PC-3 (cell line): ENCODE measurements around the gene NOX3. TPM values are rescaled to one million over a fixed set of nuclear protein-coding genes. Genes with fewer than 3 reads are reported as not detected.

Experiments
- ATAC-seq: fragments of 200-7000 bp; cut with Tn5 transposase; 2 replicates; pipeline ENCODE4 v1.9.1; 2020; ENCODE audit warnings: mild to moderate bottlenecking, moderate library complexity
- BruUV-seq: library from RNA; stranded (reverse); fragments of 400-500 nt; replicated peaks from 2 replicates; lab custom pipeline; 2021; lab: Mats Ljungman, UMichigan
- CTCF ChIA-PET: fragments of 300-600 bp; sonication (Branson Sonifier 250); formaldehyde crosslinking; loops from one replicate; lab custom pipeline; 2022; ENCODE audit warnings: antibody characterized with exemption; lab: Charles Lee
- POLR2A ChIA-PET: fragments of 300-600 bp; sonication (Branson Sonifier 250); formaldehyde crosslinking; loops from one replicate; lab custom pipeline; 2022; ENCODE audit warnings: antibody characterized with exemption; ENCODE audit not compliant: unreplicated experiment; lab: Charles Lee
- DNase-seq: peaks from one replicate; pipeline ENCODE4 v3.0.0-alpha.2; 2015
- H2AFZ ChIP-seq: fragments of 300-600 bp; sonication (generic); 2 replicates; pipeline ENCODE4 v1.6.0; 2016; ENCODE audit warnings: antibody characterized with exemption, low read length
- H3F3A ChIP-seq: fragments of 300-600 bp; sonication (generic); one replicate; pipeline ENCODE4 v1.6.0; 2017; ENCODE audit warnings: antibody characterized with exemption, low read length, control low read depth, mild to moderate bottlenecking; ENCODE audit not compliant: unreplicated experiment
- H3K27ac ChIP-seq: fragments of 300-600 bp; sonication (generic); 2 replicates; pipeline ENCODE4 v1.5.1; 2016; ENCODE audit warnings: mild to moderate bottlenecking, low read length
- H3K27me3 ChIP-seq: fragments of 300-600 bp; sonication (generic); 2 replicates; pipeline ENCODE4 v1.6.1; 2016; ENCODE audit warnings: low read length, mixed read lengths
- H3K36me3 ChIP-seq: fragments of 300-600 bp; sonication (generic); 2 replicates; pipeline ENCODE4 v1.6.1; 2016; ENCODE audit warnings: low read depth, mixed run types, low read length, mixed read lengths
- H3K4me1 ChIP-seq: fragments of 300-600 bp; sonication (generic); 2 replicates; pipeline ENCODE4 v1.5.1; 2016; ENCODE audit warnings: low read length; ENCODE audit not compliant: insufficient read depth
- H3K4me2 ChIP-seq: fragments of 300-600 bp; sonication (generic); 2 replicates; pipeline ENCODE4 v1.6.0; 2016; ENCODE audit warnings: low read length
- H3K4me3 ChIP-seq: fragments of 300-600 bp; sonication (generic); 2 replicates; pipeline ENCODE4 v1.5.1; 2016; ENCODE audit warnings: mild to moderate bottlenecking, low read length, mixed read lengths
- H3K79me2 ChIP-seq: fragments of 300-600 bp; sonication (generic); 2 replicates; pipeline ENCODE4 v1.6.1; 2017; ENCODE audit warnings: low read length, mixed read lengths
- H3K9ac ChIP-seq: fragments of 300-600 bp; sonication (generic); 2 replicates; pipeline ENCODE4 v1.6.0; 2016; ENCODE audit warnings: mild to moderate bottlenecking, low read length
- H3K9me2 ChIP-seq: fragments of 300-600 bp; sonication (generic); replicated peaks from 2 replicates; pipeline ENCODE4 v1.6.1; 2016; ENCODE audit warnings: mixed run types, low read length, mixed read lengths
- H3K9me3 ChIP-seq: fragments of 300-600 bp; sonication (generic); 2 replicates; pipeline ENCODE4 v1.6.1; 2016; ENCODE audit warnings: low read length, mixed read lengths
- H4K20me1 ChIP-seq: fragments of 300-600 bp; sonication (generic); 2 replicates; pipeline ENCODE4 v1.6.1; 2016; ENCODE audit warnings: low read length, mixed read lengths
- EZH2 ChIP-seq: fragments of 300-600 bp; sonication (generic); IDR thresholded peaks from one replicate; pipeline ENCODE4 v1.6.1; 2017; ENCODE audit warnings: antibody characterized with exemption, mild to moderate bottlenecking, low read length; ENCODE audit not compliant: unreplicated experiment
- EZH2phosphoT487 ChIP-seq: fragments of 300-600 bp; sonication (generic); IDR thresholded peaks from 2 replicates; pipeline ENCODE4 v1.6.1; 2018; ENCODE audit warnings: mild to moderate bottlenecking, antibody characterized with exemption, low read length, borderline replicate concordance
- intact Hi-C: fragments of 100-400 bp; cut with micrococcal nuclease; formaldehyde crosslinking; loops from 2 replicates; pipeline ENCODE4 v1.9.0; 2023
- total RNA-seq: library from RNA; depleted of rRNA; stranded (reverse); fragments of >200 nt; gene quantifications from 2 replicates; pipeline ENCODE4 v1.2.3, GENCODE V29; 2014
- TF ChIP-seq, protein P1 (sequence below): fragments of 300-600 bp; sonication (generic); conservative IDR thresholded peaks from 2 replicates; pipeline ENCODE4 v1.5.1; 2017; ENCODE audit warnings: antibody characterized with exemption, low read depth, mild to moderate bottlenecking, low read length

The NOX3 gene
- total RNA-seq, 1 experiment from 2014 or later: not detected

DNA sequence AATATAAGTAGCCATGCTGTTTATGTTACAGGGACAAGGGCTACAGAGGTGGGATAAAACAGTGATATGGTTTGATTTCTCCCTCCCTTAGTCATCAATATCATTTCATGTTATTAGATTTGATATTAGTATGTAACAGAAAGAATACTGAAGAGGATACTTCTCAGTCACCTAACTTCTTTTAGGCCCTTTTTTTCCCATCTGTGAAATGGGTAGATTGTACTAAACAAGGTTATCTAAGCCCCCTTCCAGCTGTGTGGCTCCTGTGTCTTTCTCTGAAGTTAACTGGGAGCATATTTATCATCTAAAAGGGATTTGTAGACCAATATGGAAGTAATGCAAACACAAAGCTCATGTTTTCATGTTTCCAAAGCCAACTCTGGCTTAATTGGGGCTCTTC lies 7.7 kb downstream of the NOX3 start:
- BruUV-seq: no TSS peak
- no peak for ATAC-seq
- Histone ChIP-seq H3K79me2 (no peaks in the 10 kb centered on the region), H2AFZ (no peak overlapping the region), H3F3A (no peaks in the 10 kb centered on the region), H3K9me2 (no peaks in the 10 kb centered on the region), H3K4me2 (no peak overlapping the region), H3K27ac (no peak overlapping the region), H3K4me3 (no peak overlapping the region), H3K9me3 (no peaks in the 10 kb centered on the region), H3K4me1 (peaks cover 10% of the 10 kb centered on the region; the same call in 1 of the 2 replicates), H3K36me3 (no peaks in the 10 kb centered on the region), H3K27me3 (no peaks in the 10 kb centered on the region), H3K9ac (no peak overlapping the region), H4K20me1 (no peaks in the 10 kb centered on the region)
- ChIA-PET POLR2A (no interaction called here), CTCF (no interaction called here)
- TF ChIP-seq EZH2phosphoT487 (no peak), EZH2 (no peak)
- TF ChIP-seq, protein P1, sequence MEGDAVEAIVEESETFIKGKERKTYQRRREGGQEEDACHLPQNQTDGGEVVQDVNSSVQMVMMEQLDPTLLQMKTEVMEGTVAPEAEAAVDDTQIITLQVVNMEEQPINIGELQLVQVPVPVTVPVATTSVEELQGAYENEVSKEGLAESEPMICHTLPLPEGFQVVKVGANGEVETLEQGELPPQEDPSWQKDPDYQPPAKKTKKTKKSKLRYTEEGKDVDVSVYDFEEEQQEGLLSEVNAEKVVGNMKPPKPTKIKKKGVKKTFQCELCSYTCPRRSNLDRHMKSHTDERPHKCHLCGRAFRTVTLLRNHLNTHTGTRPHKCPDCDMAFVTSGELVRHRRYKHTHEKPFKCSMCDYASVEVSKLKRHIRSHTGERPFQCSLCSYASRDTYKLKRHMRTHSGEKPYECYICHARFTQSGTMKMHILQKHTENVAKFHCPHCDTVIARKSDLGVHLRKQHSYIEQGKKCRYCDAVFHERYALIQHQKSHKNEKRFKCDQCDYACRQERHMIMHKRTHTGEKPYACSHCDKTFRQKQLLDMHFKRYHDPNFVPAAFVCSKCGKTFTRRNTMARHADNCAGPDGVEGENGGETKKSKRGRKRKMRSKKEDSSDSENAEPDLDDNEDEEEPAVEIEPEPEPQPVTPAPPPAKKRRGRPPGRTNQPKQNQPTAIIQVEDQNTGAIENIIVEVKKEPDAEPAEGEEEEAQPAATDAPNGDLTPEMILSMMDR: no peak
- intact Hi-C loops: no loop called here
- DNase-seq: no peak

DNA sequence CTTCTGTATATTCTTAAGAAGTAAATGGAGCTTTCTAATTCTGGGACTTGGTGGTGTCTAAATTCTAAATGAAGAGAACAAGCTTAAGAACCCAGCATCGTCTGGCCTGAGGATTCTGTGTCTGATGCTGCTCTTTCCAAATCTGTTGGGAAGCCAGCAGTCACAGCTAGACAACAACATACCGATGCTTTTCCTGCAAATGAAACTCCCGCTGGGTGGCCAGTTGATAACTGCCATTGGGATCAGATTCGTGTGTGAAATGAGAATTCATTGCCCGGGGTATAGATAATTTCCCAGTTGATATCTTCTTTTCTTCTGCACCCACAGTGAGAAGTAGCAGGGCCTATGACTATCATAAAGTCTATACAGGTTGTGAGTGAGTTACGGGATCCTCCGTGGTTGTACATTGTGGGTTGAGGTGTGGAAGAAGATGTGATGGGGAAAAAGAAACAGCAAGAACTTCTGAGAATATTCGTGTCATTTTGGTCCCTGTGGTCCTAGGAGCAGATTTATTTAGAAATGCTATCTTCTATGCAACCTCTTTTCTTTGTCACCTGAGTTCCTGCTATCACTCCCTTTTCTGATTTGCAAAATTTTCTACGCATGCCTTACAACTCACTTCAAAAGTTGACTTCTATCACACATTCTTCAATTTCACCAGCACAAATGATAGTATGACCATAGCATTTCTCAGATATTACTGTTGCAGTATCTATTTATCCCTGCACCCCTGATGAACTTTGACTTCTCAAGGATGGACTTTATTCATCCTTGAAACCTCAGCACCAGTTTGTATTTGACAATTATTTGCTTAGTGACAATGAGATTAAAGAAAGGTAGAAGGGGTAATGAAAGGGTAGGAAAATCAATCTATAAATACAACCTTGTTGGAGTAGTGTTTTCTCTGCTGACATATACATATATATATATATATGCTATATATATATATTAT lies 10.4 kb downstream of the NOX3 start:
- Histone ChIP-seq H2AFZ (no peak overlapping the region), H3K4me3 (no peak overlapping the region)
- POLR2A ChIA-PET: no interaction called here

More for the DNA sequence above, 10.4 kb downstream of the NOX3 start:
- Histone ChIP-seq H3K27me3 (no peaks in the 10 kb centered on the region), H3K9ac (peak overlapping the region; percentile 23; the same call in 1 of the 2 replicates), H3K4me1 (peaks cover 10% of the 10 kb centered on the region; the same call in 1 of the 2 replicates), H3K27ac (peak overlapping the region; percentile 46), H3K79me2 (no peaks in the 10 kb centered on the region), H3K4me2 (no peak overlapping the region), H4K20me1 (no peaks in the 10 kb centered on the region), H3K36me3 (no peaks in the 10 kb centered on the region), H3K9me2 (no peaks in the 10 kb centered on the region), H3K9me3 (no peaks in the 10 kb centered on the region), H3F3A (no peaks in the 10 kb centered on the region)
- DNase-seq (no peak), ATAC-seq (no peak)
- TF ChIP-seq EZH2phosphoT487 (no peak), EZH2 (no peak)
- TF ChIP-seq, protein P1: no peak
- CTCF ChIA-PET: no interaction called here
- BruUV-seq: no TSS peak
- intact Hi-C loops: loop anchor here (1.0 kb wide), 1 partner anchor 7 kb away; no protein-coding TSS in a partner anchor
